Measurements from ENCODE around the gene DTYMK. TPM values are rescaled to one million over a fixed set of nuclear protein-coding genes. Genes with fewer than 3 reads are reported as not detected.
"Not testable (repeated sequence)": the region's sequence is repeated elsewhere in the genome, so short reads cannot be mapped to it uniquely, and the experiment has no call there.

The DTYMK gene, protein sequence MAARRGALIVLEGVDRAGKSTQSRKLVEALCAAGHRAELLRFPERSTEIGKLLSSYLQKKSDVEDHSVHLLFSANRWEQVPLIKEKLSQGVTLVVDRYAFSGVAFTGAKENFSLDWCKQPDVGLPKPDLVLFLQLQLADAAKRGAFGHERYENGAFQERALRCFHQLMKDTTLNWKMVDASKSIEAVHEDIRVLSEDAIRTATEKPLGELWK
- total RNA-seq (2014; rRNA removed; shearing (Covaris generic)) = 136 and 156 TPM in 2 replicates

DNA sequence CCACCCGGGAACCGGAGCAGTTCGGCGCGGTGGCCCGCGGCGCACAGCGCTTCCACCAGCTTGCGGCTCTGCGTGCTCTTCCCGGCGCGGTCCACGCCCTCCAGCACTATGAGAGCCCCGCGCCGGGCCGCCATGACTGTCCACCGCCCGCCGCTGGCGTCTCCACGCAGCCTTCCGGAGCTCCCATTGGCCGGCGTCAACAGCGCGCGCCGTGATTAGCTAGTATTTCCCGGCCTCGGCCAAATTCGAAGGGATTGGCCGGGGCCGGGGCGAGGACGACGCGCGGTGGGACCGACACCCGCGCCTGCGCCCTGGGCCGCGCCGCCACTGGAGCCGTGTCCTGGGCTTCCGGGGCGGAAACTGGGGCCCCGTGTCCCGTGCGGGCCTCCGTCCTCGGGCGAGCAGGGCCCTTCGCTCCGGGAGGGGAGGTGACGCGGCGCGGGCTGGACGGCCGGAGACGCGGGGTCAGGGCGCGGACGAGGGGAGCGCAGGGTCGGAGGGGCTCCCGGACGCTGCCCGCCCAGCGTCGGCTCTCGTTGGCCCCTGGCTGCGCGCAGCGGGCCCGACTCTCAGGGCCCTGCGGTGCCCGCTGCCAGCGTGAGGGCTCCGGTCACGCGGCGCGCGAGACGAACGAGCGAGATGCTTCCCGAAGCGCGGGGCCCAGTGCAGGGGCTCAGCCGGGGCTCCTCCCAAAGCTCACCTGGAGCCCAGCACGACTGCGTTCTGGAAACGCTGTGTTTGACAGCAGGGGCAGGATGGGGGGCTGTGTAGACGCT lies at the start of gene DTYMK:
Gene DTYMK, minus strand, starts transcription at position 166 of the 776 bp plus-strand sequence. Its CDS starts 32 bp downstream, at position 134.
- peak; percentile 92 for DNase-seq (ENCODE audit: low spot score)

DNA sequence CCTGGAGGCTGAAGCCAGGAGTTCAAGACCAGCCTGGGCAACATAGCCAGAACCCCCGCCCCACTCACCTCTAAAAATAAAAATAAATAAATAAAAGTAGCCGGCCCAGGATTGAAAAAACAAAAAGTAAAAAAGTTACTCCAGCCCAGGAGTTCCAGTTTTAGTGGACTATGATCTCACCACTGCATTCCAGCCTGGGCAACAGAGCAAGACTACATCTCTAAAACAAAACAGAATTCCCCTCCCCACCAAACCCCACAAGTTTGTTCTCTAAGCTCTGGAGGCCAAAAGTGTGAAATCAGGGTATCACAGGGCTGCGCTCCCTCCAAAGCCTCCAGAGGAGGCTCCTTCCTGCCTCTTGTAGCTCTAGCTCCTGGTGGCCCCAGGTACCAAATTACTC lies 49.5 kb upstream of the DTYMK start:
- no peak for DNase-seq (ENCODE audit: low spot score)

DNA sequence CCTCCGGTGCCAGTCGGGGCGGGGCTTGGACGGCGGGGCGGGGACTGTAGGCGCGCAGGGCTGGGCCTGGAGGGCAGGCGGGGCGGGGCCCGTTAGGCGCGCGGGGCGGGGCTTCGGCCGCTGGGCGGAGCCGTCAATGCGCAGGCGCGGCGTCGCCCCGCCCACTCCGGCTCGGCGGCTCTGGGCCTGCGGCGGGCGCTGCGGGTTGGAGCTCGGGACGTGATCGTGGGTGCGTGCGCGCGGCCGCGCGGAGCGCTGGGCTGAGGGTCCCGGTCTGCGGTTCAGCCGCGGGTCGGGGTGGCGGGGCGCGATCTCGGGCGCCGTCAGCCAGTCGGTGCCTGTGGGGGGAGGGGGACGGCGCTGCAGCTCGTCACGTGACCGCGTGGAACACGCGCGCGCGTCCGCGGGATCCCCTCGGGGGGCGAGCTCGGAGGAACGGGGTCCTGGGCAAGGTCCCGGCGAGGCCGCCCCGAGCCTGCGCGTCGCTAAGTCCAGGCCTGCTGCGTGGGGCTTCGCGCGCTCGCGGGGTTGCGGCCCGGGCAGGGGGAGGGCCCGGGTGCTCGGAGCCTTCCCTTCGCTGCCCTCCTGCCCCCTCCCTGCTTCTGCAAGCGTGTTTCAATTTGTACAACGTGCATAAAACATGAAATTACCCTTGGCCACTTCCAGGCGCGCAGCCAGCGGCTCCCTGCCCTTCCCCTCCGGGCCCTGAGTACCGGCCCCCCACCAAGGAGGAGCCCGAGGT lies 48.0 kb upstream of the DTYMK start, which contains the start of gene D2HGDH:
Gene D2HGDH, plus strand, starts transcription at position 164 of the 742 bp plus-strand sequence. CDS start 595 bp downstream, outside the sequence.
- peak; percentile 59 for DNase-seq (ENCODE audit: low spot score)

GRCh38 chr2:241734208-241734466 lies 47.5 kb upstream of the DTYMK start:
- no peak for DNase-seq (ENCODE audit: low spot score)

DNA sequence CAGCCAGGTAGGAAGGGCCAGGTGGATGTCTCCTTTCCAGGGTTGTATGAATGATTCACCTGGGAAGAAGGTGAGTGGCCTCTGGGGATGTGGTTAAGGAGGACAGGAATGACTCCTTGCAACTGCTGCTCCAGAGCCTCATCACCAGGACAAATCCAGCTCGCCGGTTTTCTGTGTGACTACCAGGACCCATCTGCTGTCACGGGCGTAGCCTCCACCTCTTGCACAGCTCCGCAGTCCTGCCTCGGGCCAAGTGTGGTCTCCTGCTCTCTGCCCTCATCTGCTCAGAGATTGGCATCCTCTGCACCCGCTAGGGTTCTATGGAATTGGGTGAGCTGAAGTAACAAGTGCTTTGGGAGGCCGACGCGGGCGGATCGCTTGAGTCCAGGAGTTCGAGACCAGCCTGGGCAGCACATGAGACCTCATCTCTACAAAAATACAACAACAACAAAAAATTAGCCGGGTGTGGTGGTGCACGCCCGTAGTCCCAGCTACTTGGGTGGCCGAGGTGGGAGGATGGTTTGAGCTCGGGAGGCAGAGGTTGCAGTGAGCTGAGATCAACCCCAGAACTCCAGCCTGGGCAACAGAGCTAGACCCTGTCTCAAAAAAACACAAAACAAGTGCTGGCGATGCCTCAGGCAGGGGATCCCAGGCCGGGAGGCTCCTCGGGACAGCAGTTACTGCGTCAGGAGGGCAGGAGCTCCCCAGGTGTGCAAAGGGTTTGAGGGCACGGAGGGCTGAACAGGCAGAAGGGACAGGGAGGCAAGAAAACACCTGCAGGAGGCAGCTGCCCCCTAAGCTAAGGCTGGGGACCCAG lies 47.0 kb upstream of the DTYMK start:
- DNase-seq (ENCODE audit: low spot score) = no peak

DNA sequence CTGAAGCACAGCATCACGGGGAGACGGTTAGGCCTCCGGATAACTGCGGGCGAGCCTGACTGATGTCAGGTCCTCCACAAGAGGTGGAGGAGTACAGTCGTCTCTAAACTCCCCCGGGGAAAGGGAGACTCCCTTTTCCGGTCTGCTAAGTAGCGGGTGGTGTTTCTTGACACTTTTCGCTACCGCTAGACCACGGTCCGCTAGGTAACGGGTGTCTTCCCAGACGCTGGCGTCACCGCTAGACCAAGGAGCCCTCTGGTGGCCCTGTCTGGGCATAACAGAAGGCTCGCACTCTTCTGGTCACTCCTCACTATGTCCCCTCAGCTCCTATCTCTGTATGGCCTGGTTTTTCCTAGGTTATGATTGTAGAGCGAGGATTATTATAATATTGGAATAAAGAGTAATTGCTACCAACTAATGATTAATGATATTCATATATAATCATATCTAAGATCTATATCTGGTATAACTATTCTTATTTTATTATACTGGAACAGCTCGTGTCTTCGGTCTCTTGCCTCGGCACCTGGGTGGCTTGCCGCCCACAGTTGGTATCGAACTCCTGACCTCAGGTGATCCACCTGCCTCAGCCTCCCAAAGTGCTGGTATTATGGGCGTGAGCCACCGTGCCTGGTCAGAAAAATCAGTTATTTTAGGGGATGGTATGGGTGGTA lies 46.0 kb upstream of the DTYMK start:
- DNase-seq (ENCODE audit: low spot score) = not testable (repeated sequence)

- no peak for DNase-seq (ENCODE audit: low spot score)
Observed at GRCh38 chr2:241730671-241731293, 44.2 kb upstream of the DTYMK start.

DNA sequence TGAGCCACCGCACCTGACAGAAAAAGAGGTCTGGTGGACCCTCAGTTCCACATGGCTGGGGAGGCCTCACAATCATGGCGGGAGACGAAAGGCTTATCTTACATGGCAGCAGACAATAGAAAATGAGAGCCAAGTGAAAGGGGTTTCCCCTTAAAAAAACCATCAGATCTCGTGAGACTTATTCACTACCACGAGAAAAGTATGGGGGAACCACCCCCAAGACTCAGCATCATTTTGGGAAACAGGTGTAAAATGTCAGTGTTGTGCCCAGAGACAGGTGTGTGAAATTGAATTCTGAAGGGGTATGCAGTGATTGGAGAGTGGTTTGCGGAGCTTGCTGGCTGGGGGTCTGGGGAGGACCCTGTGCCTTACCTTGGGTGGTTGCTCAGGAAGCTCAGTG lies 43.3 kb upstream of the DTYMK start:
- no peak for DNase-seq (ENCODE audit: low spot score)

GRCh38 chr2:241728627-241729026 lies 42.0 kb upstream of the DTYMK start:
- DNase-seq (ENCODE audit: low spot score) = no peak

GRCh38 chr2:241728000-241728399 lies 41.4 kb upstream of the DTYMK start:
- DNase-seq (ENCODE audit: low spot score) = no peak

- DNase-seq (ENCODE audit: low spot score) = no peak
Observed at GRCh38 chr2:241726459-241726858, 39.8 kb upstream of the DTYMK start.

DNA sequence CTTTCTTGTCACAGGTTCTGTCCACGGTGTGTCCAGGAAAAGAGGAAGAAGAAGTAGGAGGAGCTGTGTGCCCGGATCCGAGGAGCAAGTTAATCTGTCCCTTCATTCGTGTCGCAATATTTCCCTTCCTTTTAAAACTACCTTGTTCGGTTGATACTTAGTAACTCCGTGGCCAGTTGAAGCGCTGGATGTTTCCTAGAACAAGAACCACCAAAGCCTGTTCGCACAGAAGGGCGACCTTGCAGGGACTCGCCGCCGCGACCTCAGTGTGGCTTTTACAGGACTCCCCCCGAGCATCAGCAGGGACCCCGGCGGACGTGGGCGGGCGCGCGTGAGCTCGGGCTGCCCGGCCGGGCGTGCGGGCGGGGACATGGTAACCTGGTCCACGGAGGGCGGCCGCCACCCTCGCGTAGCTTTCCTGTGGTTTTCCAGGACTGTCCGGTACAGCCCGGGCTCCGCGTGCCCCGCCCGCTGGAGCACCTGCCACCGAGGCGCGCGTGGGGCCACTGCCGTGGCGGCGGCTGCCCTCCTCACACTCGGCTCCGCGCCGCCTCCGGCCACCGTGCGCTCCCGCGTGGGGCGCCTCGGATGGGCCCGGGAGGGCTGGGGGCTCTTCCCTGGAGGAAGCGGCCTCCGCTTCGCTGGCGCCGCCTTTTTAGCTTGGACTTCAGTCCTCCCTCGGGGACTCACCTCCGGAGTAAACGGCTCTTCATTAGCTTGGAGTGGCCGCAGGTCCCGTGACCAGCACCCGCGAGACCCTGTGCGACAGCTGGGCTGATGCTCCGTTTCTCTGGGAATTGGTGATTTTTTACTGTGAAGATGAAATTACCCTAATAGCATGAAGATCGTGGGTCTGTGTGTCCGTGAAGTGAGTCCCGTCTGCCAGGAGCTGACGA lies 38.6 kb upstream of the DTYMK start:
- no peak for DNase-seq (ENCODE audit: low spot score)

GRCh38 chr2:241724259-241724974 lies 37.8 kb upstream of the DTYMK start:
- DNase-seq (ENCODE audit: low spot score) = no peak

- DNase-seq (ENCODE audit: low spot score) = no peak
Observed at GRCh38 chr2:241722896-241723454, 36.4 kb upstream of the DTYMK start.

- no peak for DNase-seq (ENCODE audit: low spot score)
Observed at GRCh38 chr2:241721852-241722251, 35.2 kb upstream of the DTYMK start.

DNA sequence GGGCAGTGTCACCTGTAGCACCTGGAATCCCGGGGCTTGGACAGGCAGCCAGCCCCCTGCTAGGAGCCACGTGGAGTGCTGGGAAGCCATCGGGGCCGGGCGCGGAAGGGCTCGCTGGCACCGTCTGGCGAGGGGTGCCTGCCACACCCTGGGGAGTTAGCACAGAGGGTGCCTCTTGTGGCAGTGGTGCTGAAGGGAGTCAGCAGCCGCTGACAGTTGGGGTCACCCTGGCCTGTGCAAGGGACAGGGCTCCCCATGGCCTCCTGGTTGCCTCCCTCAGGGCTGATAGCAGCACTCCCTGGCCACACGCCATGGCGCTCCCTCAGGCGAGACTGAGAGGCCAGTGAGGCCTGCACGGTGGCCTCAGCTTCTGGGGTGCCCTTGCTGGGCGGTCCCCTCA lies 33.9 kb upstream of the DTYMK start:
- no peak for DNase-seq (ENCODE audit: low spot score)

DNA sequence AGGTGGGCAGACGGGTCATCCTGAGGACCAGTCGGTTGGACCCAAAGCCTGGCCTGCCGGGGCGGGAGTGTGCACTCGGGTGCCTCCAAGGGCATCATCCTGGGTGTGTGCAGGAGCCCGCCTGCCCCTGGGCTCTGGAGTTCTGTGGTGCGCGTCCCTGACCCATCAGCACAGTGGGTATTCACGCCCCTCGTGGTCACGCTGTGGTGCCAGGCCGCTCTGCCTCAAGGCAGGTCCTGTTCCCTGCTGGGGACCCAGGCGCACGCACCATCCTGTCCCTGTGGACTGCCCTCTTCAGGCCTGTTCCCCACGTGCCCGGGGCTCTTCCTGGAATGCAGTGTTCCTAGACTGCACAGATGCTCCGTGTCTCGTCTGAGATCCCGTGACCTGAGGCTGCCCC lies 33.5 kb upstream of the DTYMK start:
- DNase-seq (ENCODE audit: low spot score) = no peak

DNA sequence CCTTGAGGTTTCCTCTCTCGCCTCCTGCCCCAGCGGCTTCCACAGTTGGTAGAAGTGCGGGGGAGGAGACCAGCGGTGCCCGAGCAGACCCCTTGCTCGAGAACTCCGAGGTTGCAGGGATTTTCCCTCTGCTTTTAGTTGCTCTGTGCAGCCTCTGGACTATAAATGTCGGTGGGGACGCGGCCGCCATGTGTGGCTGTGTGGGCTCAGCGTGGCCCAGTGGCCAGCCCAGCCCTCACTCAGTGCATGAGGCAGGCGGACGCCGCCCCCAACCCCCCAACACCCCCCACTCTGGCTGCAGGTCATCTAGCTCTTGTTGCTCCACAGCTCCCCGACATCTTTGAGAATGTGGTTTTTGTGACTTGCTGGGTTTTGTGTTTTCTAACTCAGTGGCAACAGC lies 32.5 kb upstream of the DTYMK start:
- DNase-seq (ENCODE audit: low spot score) = no peak

- no peak for DNase-seq (ENCODE audit: low spot score)
Observed at GRCh38 chr2:241708879-241709278, 22.3 kb upstream of the DTYMK start.

All from A172 (cell line).